Hematopoietic multipotent progenitor cell treated with erythropoietin and hydrocortisone succinate and interleukin-3 and kit ligand, for 17 days (in vitro differentiated cells): ENCODE measurements around the gene RGS7BP.

Experiments used
- DNase-seq: peaks from one replicate; pipeline ENCODE4 v3.0.0-alpha.2; 2015; ENCODE audit warnings: low spot score

RGS7BP gene

DNA sequence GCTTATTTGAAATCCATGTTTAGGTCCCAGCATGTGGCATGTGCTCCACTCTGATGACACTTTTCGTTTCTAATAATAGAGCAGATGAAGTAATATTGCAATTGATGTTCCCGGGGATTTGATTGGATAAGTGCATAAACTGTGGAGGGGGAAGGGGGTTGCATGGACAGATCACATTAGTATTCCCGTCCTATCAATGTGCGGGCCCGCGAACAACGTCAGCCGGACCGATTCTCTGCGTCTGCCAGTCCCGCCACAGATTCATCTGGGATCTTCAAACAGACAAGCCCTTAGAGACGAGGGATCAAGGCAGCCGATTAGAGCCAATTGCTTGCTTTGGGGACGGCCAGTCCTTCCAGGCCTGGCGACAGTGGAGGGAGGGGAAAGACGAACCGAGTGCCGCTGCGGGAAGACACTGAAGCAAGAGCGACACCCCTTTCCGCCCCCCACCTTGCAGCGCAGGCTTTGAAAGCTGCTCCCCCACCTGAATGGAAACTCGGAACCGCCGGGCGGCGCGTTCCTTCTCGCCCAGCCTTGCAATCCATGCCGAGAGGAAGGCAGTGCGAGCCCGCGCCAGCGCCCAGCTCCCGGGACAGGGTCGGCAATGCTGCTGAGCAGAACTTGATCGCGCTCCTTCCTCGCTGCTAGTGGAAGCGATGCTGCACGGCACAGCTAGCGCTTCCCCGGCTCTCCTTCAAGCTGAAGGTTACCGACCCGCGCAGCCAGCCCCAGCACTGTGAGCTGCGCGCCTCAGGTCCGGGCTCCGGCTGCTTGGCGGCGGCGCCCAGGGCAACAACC lies at the start of gene RGS7BP:
Gene RGS7BP (plus strand): TSS at position 247 of the 798 bp plus-strand sequence. CDS start 610 bp downstream, outside the sequence.
- DNase-seq, result no peak

DNA sequence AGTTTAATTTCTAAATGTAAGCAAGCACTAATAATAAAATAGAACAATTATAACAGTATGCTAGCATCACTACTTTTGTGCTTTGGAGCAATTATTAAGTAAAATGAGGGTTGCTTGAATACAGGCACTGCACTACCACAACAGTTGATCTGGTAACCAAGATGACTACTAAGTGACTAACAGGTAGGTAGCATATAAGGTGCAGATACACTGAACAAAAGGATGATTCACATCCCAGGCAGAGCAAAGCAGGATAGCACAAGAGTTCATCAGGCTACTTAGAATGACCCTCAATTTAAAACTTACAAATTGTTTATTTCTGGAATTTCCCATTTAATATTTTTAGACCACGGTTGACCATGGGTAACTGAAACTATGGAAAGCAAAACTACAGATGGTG lies 48.0 kb upstream of the RGS7BP start:
- no peak for DNase-seq

GRCh38 chr5:64458948-64459347 lies 46.9 kb upstream of the RGS7BP start:
- DNase-seq, result no peak

GRCh38 chr5:64462391-64462790 lies 43.4 kb upstream of the RGS7BP start:
- DNase-seq, result no peak

- DNase-seq, result no peak
Observed at GRCh38 chr5:64486163-64486562, 19.7 kb upstream of the RGS7BP start.

- DNase-seq, result no peak
Observed at GRCh38 chr5:64487283-64487682, 18.5 kb upstream of the RGS7BP start.

GRCh38 chr5:64489857-64490256 lies 16.0 kb upstream of the RGS7BP start:
- no peak for DNase-seq

GRCh38 chr5:64497386-64497785 lies 8.4 kb upstream of the RGS7BP start:
- DNase-seq, result no peak

DNA sequence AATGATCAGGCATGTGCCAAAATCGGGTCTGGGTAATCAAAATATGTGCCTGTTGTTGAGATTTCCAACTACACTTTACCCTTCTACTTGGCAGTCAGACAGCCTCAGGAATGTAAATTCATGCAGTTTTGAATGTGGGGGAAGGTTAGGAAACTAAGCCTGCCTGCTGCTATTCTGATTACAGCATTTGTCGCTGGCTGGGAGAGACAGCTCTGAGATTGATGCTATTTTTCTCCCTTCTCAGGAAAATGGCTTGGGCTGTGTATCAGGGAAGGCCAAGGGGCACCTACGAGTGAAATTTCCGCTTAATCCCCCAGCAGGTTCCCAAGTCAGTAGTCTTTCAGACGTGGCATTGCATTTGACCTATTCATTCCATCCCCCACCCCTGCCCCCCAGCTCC lies 3.6 kb upstream of the RGS7BP start:
- no peak for DNase-seq

GRCh38 chr5:64506567-64507263 lies 900 bp downstream of the RGS7BP start:
- DNase-seq, result no peak

GRCh38 chr5:64507264-64507605 lies 1.4 kb downstream of the RGS7BP start:
- DNase-seq, result no peak

DNA sequence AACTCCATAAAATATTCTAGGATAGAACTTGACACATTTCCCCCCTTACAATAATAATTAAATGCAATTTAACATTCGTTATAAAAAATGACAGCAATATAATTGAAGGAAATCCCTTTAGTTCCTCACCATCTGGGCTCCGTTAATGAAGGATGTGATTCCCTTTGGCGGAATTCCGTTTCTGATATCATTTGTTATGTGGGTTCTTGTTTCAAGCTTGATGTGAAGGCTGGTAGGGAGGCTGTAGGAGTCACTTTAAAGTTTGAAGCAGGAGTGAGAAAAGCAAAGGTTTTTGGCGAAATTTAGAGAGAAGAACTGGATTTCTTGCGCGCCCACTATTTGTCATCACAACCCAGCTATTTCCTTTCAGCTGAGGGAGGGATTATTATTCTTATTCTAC lies 4.0 kb downstream of the RGS7BP start:
- DNase-seq, result no peak

DNA sequence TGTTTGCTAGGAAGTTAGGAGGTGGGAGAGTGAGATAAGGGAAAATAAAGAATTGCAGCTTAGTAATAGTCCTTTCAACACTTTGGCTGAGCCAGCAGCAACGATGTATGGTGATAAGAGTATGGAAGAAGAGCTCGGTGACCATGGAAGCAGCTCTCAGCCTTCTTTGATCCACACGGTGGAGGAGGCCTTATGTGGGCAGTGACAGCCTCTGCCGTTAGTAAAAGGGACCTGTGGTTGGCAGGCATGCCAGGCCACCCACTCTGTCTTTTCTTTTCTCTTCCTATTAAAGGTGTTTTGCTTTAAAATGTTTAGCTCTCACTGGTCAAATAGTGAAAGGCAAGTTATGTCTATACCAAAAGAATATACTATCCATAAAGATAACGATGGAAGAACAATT lies 7.7 kb downstream of the RGS7BP start:
- no peak for DNase-seq

GRCh38 chr5:64514612-64515011 lies 8.8 kb downstream of the RGS7BP start:
- DNase-seq, result no peak

DNA sequence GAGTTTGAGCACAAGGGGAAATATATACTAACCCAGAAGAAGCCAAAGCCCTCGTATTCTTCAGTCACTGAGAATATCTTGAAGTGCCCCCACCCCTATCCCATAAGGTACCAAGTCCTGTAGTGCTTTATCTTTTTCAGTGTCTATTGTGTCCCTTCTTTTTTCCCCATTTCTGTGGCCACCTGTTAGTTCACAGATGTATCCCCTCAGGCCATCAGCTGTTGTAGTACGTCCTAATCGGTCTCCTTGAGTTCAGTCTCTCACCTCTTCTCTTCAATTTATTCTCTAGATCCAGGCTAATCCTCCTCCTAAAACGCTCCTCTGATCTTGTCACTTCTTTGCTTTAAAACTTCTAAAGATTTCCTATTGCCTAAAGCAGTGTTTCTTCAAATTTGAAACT lies 10.4 kb downstream of the RGS7BP start:
- no peak for DNase-seq

- no peak for DNase-seq
Observed at GRCh38 chr5:64518793-64519192, 13.0 kb downstream of the RGS7BP start.

GRCh38 chr5:64519263-64519662 lies 13.4 kb downstream of the RGS7BP start:
- no peak for DNase-seq

DNA sequence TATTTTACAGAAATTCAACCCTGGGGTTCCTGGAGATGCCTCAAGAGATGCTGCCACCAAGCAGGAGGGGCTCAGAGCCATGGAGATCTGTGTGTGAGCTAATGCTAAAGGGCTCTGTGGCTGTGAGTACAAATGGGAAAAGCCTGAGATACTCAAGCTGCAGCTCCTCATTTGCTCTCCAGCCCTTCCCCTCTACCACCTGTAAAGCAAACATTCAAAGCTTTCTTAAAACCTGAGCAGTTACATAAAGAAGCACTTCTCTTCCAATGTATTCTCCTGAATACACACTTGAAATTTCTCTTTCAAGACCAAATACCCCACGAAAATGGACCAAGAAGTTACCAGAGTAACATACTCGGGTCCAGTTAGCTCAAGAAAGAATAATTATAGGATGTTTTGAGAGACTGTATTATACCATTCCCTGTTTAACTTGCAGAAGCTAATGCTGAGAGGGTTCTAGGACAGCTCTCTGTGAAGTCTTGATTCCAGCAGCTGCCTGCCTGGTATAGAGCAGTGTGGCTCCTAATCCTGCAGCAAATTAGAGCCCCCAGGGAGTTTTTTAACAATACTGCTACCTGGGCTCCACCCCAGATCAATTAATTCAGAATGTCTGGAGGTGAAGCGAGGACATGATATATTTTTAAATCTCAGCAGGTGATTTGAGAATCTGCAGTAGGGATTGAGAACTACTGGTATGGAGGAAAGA lies 21.1 kb downstream of the RGS7BP start:
- no peak for DNase-seq

DNA sequence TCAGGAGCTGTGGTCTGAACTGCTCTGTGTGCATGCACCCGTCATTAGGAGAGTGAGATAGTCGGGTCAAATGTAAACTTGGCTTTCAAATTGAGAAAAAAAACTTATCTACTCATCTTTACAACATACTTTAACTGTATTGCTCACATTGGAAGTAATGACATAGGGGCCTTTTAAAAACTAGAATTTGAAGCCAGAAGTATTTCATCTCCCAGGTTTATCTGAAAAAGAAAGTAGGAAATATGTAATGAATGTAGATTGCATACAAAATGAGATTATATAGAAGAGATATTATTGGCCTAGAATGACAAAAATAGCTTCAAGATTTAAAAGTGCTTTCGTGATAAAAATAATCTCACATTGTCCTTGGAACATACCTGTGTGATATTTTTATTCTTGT lies 24.3 kb downstream of the RGS7BP start:
- DNase-seq, result no peak

DNA sequence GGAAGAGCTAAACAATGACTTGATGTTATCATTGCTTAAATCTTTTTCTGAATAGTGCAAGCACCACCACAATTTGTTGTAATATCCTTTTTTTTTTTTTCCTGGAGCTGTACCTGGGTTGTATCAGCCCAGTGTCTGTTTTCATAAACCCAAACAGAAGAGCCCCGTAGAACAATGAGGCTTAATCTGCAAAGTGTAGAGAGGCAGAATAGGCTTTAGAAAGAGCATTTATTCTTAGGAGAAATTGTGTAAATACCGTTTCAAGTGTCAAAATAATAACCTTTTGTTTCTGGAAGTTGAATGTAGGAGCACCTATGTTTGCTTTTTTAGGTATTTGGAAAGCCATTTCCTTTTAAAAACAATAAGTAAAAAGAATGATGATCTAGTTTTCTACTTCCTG lies 26.4 kb downstream of the RGS7BP start:
- DNase-seq, result no peak

GRCh38 chr5:64532657-64533056 lies 26.8 kb downstream of the RGS7BP start:
- DNase-seq, result no peak

GRCh38 chr5:64534033-64534432 lies 28.2 kb downstream of the RGS7BP start:
- DNase-seq, result no peak

DNA sequence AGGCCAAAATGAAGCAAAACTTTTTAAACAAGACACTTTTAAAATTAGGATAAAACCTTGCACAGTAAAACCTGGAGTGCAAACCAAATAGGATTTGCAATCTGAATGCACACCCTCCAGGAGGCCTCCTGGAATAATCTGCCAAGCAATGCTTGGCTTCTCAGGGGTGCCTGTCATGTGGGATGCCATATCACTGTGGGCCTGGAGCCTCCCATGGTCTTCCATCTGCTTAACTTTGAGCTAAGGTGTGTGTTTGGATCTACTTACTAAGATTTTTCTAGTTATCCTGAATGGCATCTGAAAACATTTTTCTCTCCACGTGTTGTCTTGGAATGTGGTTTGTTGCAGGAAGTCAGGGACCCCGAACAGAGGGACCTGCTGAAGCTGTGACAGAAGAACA lies 52.1 kb downstream of the RGS7BP start:
- no peak for DNase-seq
